NCI-H2196 (cell line): Measurements from ENCODE around the gene CTH.
"Not testable (repeated sequence)": the region's sequence is repeated elsewhere in the genome, so short reads cannot be mapped to it uniquely, and the experiment has no call there.

Experiments
- DNase-seq: peaks from one replicate; lab custom pipeline; 2025; ENCODE audit not compliant: unreplicated experiment; lab: John Stamatoyannopoulos, UW

Gene CTH

GRCh38 chr1:70410604-70411359, at the start of gene CTH:
CTH (plus strand) TSS chr1:70411268; CDS start chr1:70411416, 148 bp downstream.
- peak; percentile 94 for DNase-seq

DNA sequence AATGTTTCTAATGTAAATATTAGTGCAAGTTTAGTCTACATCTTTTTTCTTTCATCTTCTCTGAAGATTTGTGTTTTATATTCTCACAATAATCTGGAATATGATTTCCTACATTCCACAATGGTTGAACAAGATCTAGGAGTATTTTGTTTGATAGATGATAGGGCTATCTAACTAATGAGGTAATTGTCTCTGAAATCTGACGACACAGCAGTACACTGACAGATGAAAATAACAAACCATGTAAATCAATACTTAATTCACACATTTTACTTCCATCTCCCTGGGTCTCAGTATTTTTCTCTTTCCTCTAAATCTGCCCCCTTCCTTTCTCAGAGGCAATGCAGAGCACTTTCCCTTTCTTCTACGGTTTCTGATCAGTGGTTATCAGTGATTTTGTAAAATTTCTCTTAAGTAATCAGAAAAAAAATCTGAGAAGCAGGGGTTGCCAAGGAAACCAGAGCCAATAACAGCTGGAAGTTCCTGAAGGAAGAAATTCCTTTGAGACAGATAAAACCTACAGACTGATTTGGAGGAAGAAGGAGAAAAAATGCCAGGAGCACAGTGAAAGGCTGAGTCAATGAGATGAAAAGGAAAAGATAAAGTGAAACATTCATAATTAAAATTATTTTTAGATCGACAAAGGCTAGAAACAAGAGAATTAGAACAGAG, 49.2 kb upstream of the CTH start:
- DNase-seq = no peak

GRCh38 chr1:70364439-70364838, 46.6 kb upstream of the CTH start:
- no peak for DNase-seq

DNA sequence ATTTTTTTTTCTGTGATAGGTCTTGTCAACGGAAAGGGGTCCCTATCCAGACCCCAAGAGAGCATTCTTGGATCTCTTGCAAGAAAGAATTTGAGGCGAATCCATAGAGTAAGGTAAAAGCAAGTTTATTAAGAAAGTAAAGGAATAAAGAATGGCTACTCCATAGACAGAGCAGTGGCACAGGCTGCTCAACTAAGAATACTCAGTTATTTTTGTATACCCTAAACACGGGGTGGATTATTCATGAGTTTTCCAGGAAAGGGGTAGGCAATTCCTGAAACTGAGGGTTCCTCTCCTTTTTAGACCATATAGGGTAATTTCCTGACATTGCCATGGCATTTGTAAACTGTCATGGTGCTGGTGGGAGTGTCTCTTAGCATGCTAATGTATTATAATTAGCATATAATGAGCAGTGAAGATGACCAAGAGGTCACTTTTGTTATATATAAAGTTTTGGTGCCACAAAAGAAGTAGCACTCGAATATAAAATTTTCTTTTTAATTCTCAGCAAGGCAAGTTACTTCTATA, 44.6 kb upstream of the CTH start:
- DNase-seq = not testable (repeated sequence)

- not testable (repeated sequence) for DNase-seq
Measured at GRCh38 chr1:70366997-70367396, 44.1 kb upstream of the CTH start.

DNA sequence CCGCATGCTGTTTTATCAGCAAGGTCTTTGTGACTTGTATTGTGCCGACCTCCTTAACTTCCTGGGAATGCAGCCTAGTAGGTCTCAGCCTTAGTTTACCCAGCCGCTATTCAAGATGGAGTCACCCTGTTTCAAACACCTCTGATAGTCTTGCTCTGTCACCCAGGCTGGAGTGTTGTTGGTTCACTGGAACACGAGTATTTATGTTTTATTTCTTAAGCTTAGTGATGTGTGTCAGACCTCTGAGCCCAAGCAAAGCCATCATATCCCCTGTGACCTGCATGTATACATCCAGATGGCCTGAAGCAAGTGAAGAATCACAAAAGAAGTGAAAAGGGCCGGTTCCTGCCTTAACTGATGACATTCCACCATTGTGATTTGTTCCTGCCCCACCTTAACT, 43.7 kb upstream of the CTH start:
- DNase-seq = not testable (repeated sequence)

DNA sequence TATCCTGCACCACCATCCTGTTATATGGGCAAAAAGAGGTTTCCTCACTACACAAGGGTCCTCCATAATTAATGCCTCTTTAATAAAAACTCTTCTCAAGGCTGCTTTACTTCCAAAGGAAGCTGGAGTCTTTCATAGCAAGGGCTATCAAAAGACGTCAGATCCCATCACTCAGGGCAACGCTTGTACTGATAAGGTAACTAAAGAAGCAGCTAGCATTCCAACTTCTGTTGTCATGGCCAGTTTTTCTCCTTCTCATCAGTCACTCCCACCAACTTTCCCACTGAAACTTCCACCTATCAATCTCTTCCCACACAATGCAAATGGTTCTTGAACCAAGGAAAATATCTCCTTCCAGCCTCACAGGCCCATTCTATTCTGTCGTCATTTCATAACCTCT, 39.5 kb upstream of the CTH start:
- DNase-seq = not testable (repeated sequence)

- DNase-seq = no peak
Measured at GRCh38 chr1:70372426-70372825, 38.6 kb upstream of the CTH start.

GRCh38 chr1:70373580-70373979, 37.5 kb upstream of the CTH start:
- DNase-seq = not testable (repeated sequence)

GRCh38 chr1:70376196-70376595, 34.9 kb upstream of the CTH start:
- no peak for DNase-seq

- no peak for DNase-seq
Measured at GRCh38 chr1:70382682-70383081, 28.4 kb upstream of the CTH start.

DNA sequence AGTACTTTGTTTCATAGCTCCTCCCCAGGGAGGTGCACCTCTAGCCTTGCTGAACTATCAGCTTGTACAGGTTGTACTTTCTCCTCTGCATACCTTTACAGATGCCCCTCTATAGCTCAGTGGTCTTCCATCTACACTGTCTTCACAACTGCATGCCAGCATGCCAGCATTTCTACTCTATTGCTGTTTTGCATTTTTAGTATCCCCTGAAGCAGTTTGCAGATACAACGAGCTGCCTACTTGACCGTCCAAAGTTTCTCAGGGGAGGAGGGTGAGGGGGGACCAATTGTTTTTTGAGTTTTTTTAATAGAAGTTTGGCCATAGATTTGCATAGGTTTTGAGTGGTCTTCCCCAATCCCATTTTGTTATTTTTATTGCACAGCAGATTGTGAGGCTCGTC, 27.6 kb upstream of the CTH start:
- no peak for DNase-seq

DNA sequence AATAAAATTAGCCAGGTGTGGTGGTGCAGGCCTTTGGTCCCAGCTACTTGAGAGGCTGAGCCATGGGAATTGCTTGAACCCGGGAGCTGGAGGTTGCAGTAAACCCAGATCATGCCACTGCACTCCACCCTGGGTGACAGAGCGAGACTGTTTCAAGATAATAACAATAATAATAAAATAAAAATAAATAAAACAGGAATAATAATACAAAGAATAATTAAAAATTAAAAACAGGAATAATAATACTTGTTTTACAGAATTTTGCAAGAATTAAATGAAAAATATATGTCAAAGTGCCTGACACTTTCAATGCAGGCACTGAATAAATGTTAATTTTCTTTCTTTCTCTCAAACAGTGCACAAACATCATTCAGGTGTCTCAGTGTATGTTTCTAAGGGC, 26.5 kb upstream of the CTH start:
- no peak for DNase-seq

DNA sequence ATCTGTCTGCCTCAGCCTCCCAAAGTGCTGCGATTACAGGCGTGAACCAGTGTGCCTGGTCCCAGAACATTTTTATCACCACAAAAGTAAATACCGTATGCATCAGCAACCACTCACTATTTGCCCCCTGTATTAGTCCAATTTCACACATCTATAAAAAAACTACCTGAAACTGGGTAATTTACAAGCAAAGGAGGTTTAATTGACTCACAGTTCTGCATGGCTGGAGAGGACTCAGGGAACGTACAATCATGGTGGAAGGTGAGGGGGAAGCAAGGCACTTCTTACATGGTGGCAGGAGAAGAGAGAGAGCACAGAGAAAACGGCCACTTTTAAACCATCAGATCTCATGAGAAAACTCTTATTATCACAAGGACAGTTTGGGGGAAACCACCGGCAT, 25.6 kb upstream of the CTH start:
- no peak for DNase-seq

DNA sequence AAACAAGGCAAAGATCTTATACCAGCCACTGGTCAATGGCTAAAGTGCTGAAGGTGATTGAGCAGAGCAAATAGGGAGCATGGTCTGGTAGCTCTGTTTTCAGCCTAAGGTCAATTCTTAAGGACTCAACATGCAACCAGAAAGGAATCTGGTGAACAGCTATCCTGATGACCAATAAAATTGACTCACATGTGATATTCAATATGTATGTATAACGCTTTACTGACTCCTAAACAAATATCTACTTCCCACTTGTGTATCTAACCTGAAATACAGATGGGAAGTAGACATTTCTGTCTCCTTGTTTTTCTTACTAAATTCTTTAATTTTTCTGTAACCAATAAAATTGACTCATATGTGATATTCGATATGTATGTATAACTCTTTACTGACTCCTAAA, 24.9 kb upstream of the CTH start:
- DNase-seq = no peak

DNA sequence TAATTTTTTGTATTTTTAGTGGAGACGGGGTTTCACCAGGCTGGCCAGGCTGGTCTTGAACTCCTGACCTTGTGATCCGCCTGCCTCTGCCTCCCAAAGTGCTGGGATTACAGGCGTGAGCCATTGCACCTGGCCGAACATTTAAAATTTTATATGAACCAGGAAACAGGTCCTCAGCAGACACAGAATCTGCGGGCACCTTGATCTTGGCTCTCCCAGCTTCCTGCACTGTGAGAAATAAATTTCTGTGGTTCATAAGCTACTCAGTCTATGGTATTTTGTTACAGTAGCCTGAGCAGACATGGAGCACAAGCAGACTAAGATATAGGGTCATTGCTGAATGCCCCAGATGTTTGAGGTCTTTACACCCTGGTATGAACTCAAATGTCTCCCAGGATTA, 23.6 kb upstream of the CTH start:
- DNase-seq = no peak

GRCh38 chr1:70392626-70393025, 18.4 kb upstream of the CTH start:
- DNase-seq = no peak

- DNase-seq = no peak
Measured at GRCh38 chr1:70396607-70397006, 14.5 kb upstream of the CTH start.

DNA sequence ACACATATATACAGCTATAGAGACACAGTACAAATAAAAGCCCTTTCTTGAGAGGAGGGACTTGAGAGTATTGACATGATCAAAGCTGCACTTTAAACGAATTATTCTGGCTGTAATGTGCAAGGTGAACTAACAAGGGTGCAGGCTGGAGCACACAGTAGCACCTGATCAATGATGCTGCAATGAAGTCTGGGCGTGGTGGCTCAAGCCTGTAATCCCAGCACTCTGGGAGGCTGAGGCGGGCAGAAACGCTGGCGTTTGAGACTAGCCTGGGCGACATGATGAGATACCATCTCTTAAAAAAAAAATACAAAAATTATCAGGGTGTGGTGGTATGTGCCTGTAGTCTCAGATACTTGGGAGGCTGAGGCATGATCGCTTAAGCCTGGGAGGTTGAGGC, 14.1 kb upstream of the CTH start:
- DNase-seq = no peak

DNA sequence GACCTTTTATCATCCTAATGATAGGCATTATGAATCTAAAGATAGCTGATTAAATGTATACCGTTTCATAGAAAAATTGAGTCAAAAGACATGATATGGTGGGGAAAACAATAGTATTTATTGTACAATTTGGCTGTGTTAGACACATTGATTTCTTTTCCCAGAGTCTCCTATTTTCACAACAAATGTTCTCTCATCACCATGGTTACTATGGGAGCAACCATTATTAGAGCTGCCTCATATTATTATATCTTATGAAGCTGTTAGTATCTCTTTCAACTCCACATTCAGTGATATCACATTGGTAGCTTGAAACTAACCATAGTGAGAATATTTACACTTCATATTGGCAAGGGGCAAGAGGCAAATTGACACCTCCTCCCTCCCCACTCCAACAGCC, 10.7 kb upstream of the CTH start:
- DNase-seq = no peak

DNA sequence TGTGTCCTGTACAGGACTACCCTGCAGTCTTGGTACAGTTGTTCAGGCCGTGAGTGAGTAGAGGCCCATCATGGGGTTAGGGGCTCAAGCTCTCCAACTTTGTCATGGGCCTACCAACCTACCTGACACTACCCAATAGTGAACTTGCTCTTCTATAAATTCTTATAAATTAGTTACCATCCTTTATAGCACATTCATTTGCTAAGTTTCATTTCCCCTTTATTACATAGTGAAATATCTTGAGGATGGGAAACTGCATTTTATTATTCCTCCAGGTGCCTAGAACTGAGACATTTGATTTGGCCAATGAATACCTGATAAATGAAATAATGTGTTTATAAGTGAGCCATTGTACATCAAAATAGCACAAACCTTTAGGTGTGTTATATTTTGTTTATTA, 9.1 kb upstream of the CTH start:
- no peak for DNase-seq

DNA sequence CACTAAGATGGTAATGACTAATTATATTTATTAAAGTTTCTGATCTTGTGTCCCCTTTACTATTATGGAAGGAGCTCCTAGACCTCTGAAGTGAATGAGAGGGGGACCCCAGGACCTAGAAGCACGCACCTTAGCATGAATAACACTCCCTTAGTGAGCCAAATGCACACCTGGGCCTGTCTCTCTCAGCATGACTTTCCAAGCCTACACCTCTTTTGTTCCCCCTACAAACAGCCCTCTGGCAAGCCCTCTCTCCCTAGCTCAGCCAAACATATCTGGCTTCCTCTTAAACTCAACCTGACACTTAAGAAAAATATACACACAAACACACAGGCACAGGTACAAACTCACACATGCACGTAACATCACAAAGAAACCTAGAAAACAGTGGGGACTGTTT, 7.3 kb upstream of the CTH start:
- DNase-seq = no peak
